Measurements from ENCODE around the gene SRGAP2C.
"Not testable (repeated sequence)": the region's sequence is repeated elsewhere in the genome, so short reads cannot be mapped to it uniquely, and the experiment has no call there.

DNA sequence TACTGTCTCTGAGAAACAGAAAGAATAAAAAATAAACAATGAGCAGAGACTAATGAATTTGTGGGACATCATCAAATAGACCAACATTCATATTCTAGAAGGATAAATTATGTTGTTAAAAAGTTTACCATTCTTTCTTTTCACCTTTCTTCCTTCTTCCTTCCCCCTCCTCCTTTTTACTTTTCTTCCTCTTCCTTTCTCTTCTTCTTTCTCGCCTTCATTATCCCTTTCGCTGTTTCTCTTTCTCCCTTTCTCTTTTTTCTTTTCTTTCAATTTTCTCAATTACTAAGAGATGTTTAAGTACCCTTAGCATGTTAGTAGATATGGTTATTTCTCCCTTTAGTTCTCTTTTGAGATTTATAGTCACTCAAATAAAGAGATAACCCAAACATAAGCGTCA is 207.4 kb downstream of the SRGAP2C start:
- not testable (repeated sequence) for TF ChIP-seq EZH2 (IDR thresholded peaks at IDR 0.05); POLR2AphosphoS5 (IDR thresholded peaks at IDR 0.05; ENCODE audit: borderline replicate concordance, low read depth, low read length); FOXP2 (optimal IDR thresholded peaks at IDR 0.05; ENCODE audit: control extremely low read depth, extremely low read length, insufficient read depth)
